Measurements from ENCODE around the gene KLRF1.

KLRF1 gene

GRCh38 chr12:9809866-9810265 lies 17.4 kb upstream of the KLRF1 start:
- FAIRE-seq = no peak

DNA sequence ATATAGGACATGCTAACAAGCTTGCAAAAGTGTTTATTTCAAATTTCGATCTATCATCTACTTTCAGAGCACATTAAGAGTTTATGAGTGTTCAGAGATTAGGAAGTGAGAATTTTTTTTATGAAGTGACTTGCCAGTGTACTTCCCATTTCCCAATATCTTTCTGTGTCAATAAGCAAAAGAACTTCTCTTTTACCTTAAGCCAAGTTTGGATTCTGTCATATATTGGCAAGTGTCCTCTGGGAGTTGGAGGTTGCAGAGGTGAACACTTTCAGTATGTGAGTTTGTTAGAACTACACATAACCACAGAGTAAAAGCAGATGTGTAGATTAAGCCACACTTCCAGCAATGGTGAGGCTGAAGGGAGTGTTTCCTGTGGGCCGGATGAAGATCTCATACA lies 16.6 kb upstream of the KLRF1 start:
- FAIRE-seq = peak; percentile 21

- no peak for FAIRE-seq
Observed at GRCh38 chr12:9811621-9812020, 15.7 kb upstream of the KLRF1 start.

GRCh38 chr12:9813821-9814798 lies 13.2 kb upstream of the KLRF1 start:
- no peak for FAIRE-seq

GRCh38 chr12:9820281-9820930 lies 6.9 kb upstream of the KLRF1 start:
- no peak for FAIRE-seq

GRCh38 chr12:9829483-9829882 lies 2.2 kb downstream of the KLRF1 start:
- FAIRE-seq = no peak

DNA sequence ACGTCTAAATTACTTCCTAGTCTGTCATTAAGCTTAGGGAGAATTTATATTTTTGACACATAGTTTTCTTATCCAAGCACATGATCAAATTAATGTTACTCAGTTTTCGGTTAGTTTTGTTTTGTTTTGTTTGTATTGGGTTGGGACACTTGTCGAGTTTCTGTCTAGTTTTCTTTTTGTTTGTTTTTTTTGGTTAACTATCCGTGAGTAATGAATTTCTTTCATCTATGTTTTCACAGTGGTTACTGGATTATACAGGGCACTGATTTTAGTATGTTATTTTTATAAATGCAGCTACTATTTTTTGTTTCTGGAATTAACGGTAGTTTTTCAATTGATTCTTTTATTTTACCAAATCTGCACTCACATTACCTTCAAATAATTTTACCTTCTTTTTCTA lies 2.7 kb downstream of the KLRF1 start:
- no peak for FAIRE-seq

DNA sequence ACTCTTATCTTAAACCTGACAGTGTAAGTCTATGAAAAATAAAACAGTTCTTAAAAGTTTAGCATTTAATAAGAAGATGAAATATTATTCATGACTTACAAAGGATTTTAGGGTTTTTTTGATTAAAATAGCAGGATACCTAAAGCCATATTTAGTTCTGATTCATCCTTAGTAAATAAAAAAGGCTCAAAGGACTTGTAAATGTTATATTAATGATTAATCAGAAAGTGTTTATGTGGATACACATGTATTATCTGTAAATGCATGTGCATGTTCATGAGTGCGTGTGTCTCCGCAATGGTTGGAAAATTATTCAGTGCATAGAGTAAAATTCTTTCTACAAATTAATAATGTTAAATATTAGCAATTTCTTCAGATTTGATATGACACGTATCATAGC lies 4.4 kb downstream of the KLRF1 start:
- no peak for FAIRE-seq

GRCh38 chr12:9843407-9843806 lies 16.1 kb downstream of the KLRF1 start:
- no peak for FAIRE-seq

GRCh38 chr12:9848899-9849298 lies 21.6 kb downstream of the KLRF1 start:
- no peak for FAIRE-seq

GRCh38 chr12:9851050-9851449 lies 23.8 kb downstream of the KLRF1 start:
- no peak for FAIRE-seq

- no peak for FAIRE-seq
Observed at GRCh38 chr12:9851927-9852326, 24.6 kb downstream of the KLRF1 start.

DNA sequence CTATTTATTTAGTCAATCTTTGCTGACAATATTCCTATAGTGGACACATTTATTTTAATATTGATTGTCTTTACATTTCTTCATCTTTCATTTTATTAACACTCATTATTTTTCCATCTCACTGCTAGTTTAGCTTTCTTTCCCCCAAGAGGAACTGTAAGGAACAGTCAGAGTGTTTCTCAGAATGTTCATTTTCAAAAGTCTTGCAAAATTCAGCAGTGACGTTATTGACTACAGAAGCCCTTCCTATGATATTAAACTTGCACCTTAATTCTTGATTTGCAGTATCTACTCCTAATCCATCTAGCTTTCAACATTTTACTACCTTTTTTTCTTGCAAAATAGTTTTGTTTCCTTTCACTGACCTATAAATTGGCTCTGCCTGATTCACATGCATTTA lies 28.9 kb downstream of the KLRF1 start:
- FAIRE-seq = no peak

- no peak for FAIRE-seq
Observed at GRCh38 chr12:9856894-9857293, 29.6 kb downstream of the KLRF1 start.

- FAIRE-seq = no peak
Observed at GRCh38 chr12:9858135-9858534, 30.9 kb downstream of the KLRF1 start.

DNA sequence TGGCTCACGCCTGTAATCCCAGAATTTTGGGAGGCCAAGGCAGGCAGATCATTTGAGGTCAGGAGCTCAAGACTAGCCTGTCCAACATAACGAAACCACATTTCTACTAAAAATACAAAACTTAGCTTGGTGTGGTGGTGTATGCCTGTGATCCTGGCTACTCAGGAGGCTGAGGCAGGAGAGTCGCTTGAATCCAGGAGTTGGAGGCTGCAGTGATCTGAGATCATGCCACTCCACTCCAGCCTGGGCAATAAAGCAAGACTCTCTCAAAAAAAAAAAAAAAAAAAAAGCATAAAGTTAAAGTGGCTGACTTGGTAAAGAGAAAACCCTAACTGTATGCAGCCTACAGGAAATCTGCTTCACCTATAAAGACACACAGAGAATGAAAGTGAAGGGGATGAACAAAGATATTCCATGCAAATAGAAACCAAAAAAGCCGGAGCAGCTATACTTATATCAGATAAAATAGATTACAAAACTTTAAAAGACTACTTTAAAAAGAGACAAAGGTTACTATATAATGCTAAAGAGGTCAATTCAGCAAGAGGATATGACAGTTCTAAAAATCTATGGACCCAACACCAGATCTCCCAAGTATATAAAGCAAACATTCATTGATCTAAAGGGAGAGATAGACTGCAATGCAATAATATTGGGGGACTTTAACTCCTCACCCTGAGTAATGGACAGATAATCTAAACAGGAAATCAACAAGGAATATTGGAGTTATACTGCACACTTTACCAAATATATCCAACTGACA lies 37.8 kb downstream of the KLRF1 start:
- FAIRE-seq = no peak

- FAIRE-seq = no peak
Observed at GRCh38 chr12:9866860-9867269, 39.6 kb downstream of the KLRF1 start.

GRCh38 chr12:9867531-9867930 lies 40.2 kb downstream of the KLRF1 start:
- FAIRE-seq = no peak

DNA sequence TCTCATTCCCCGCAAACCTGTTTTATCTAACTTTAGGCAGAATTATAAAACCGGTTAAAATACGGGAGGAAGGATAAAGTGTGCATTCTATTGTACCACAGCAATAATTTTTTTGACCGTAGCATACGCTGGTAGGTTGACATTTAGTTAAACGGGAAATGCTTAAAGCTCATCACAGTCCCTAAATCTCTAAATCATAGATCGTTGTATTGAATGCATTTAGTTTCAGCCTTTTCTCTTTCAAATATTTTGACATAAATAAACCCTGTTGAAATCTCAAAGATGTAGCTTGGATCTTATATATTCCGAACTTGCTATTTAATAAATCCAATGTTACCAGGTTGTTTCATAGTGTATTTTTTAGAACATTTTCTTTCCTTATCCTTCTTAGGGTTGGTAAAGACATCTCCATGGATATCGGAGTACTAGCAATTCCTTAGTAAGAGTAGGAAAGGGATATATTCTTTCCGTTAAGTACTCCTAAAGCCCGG lies 41.1 kb downstream of the KLRF1 start:
- no peak for FAIRE-seq

- no peak for FAIRE-seq
Observed at GRCh38 chr12:9868951-9869306, 41.6 kb downstream of the KLRF1 start.

GRCh38 chr12:9869307-9870161 lies 42.3 kb downstream of the KLRF1 start, which contains the start of gene CLEC2B:
CLEC2B (minus strand) TSS chr12:9869354.
- FAIRE-seq = peak; percentile 66

DNA sequence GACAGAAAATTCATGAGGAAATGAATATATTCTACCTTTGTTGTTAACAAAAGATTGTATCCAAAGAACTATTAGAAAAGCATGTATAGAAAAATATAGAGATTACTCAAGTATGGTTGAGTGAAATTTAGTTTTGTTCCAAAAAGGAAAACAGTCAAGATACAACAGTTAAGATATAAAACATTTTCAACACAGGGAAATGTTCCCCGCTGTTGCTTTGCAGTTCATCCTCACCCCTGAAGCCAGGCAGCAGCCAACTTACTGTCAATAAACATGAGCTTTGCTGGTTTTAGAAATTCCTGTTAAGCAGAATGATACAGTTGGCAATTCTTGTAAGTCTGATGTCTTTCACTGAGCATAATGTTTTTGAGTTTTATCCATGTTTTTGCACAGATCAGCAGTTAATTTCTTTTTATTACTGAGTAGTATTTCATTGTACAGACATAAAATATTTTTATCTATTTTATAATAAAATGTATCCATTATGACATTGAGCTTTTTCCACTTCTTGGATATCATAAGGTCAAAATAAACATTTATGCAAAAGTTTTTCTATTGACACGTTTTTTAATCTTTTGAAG lies 43.1 kb downstream of the KLRF1 start:
- peak; percentile 83 for FAIRE-seq
